RPMI7951 (cell line): Measurements from ENCODE around the gene LIN28B. TPM values are rescaled to one million over a fixed set of nuclear protein-coding genes. Genes with fewer than 3 reads are reported as not detected.
A peak's percentile ranks its signal among the peaks of the same experiment; 100 is the strongest.
"Not testable (repeated sequence)": the region's sequence is repeated elsewhere in the genome, so short reads cannot be mapped to it uniquely, and the experiment has no call there.

ENCODE experiments used
- DNase-seq: peaks from one replicate; pipeline ENCODE4 v3.0.0-alpha.2; 2012; ENCODE audit warnings: low read depth
- total RNA-seq: library from RNA; depleted of rRNA; stranded (reverse); fragments of >200 nt; shearing (Covaris generic); gene quantifications from 2 replicates; pipeline ENCODE4 v1.2.3, GENCODE V29; 2014; rRNA removed

LIN28B gene, protein sequence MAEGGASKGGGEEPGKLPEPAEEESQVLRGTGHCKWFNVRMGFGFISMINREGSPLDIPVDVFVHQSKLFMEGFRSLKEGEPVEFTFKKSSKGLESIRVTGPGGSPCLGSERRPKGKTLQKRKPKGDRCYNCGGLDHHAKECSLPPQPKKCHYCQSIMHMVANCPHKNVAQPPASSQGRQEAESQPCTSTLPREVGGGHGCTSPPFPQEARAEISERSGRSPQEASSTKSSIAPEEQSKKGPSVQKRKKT
- total RNA-seq, result 0.24 and 0.29 TPM in 2 replicates

DNA sequence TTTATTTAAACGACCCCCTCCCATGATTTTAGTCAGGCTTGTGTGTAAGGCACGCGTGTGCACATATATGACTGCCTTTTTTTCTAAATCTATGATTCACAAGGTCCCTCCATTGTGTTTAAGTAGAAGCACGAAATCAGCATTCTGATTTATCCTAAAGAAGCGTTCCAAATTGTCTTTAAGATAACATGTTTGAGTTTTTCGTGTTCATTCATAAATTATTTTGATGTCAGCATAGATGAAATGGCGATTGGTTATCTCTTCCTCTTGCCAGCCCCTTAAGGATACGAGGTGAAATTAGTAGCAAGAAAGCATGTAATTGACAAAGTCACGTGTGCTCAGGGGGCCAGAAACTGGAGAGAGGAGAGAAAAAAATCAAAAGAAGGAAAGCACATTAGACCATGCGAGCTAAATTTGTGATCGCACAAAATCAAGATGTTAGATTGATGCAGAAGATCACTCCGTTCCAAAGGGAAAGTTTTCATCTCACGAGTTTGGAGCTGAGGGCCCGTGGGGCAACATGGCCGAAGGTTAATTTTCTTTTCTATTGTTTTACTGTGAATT is at the start of gene LIN28B:
LIN28B (plus strand) TSS at position 377 of the 564 bp plus-strand sequence; CDS start at position 521, 144 bp downstream.
- DNase-seq, result no peak

DNA sequence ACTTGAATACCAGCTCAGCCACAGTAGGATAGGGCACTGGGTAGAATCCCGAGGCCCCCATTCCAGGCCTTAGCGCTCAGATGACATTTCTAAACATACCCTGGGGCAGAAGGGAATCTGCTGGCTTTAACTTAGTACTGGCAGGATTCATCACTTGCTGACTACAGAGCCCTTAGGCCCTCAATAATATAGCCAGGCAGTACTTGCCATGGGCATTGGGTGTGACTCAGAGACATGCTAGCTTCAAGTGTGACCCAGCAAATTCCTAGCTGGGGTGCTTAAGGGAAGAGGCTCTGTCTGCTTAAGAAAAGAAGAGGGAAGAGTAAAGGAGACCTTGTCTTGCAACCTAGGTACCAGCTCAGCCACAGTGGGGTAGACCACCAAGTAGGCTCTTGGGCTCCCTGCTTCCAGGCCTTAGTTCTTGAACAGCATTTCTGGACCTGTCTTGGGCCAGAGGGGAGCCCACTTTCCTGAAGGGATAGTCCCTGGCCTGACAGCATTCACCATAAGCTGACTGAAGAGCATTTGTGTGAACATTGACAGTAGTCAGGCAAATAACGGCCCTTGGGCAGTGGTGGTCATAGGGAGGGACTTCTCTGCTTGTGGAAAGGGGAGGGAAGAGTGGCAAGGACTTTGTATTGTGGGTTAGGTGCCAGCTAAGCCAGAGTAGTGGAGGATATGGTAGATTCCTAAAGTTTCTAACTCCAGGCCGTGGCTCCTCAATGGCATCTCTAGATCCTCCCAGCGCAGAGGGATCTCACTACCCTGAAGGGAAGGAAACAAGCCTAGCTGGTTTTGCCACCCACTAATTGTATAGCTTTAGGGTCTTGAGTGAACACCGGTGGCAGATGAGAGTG is 48.6 kb upstream of the LIN28B start:
- peak; percentile 29 for DNase-seq

DNA sequence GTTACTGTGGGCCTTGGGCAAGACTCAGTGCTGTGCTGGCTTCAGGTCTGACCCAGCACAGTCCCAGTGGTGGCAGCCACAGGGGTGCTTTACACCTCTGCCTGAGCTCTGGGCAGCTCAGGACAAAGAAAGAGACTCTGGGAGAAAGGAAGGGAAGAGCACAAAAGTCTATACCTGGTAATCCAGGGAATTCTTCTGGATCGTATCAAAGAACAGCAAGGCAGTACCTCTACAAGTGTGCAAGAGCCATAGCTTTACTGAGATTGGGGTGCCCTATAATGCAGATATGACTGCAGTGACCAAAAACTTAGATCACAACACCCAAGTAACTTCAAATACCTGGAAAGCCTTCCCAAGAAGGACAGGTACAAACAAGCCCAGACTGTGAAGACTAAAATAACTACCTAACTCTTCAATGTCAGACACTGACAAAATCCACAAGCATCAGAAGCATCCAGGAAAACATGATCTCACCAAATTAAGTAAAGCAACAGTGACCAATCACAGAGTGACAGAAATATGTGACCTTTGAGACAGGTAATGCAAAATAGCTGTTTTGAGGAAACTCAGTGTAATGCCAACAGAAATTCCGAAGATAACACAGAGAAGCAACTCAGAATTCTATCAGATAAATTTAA is 47.9 kb upstream of the LIN28B start:
- no peak for DNase-seq

DNA sequence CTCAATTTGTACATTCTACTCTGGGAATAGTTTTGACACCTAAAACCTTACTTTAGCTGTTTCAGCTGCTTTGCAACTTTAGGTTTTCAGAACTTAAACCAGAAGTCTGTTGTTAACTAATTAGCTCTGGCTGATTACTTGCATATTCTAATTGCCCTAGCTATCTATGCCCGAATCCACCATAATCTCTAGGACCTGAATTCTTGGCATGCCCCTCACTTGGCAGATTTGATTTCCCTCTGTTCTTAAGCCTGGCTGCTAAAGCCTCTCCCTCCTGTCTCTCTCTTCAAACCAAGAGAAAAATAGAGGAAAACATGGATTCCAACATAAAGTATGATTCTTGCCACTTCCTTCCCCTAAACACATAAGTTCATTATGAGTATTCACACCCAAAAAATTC is 35.0 kb upstream of the LIN28B start:
- no peak for DNase-seq

DNA sequence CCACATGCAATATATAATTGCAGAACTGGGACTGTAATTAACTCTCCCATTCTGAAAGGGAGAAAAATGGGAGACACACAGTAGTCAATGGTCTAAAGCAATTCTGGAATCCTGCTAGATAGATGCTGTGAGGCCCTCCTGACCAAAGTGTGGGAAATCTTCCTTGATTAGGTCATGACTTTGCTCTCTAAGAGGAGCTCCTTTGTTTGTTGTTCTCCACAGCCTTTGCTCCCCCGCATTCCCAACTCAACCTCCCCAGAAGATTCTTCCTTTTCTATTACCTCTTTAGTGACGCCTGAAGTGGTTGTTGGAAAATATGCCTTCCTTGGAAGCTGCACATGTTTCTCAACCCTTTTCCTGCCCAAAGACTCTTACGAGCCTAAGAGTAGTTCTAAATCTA is 28.8 kb upstream of the LIN28B start:
- peak; percentile 3 for DNase-seq

DNA sequence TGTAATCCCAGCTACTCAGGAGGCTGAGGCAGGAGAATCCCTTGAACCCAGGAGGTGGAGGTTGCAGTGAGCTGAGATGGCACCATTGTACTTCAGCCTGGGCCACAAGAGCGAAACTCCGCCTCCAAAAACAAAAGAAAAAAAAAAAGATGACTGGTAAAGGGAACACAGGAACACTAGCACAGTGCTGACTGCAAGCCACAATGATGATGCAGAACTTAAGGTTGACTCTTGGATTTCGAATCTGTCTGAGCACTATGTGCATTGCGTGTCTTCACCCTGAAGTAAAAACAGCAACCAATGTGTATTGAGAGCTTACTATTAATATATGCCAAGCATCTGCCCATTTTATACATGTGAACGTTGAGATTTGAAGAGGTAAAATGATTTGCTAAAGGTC is 27.6 kb upstream of the LIN28B start:
- DNase-seq, result no peak

DNA sequence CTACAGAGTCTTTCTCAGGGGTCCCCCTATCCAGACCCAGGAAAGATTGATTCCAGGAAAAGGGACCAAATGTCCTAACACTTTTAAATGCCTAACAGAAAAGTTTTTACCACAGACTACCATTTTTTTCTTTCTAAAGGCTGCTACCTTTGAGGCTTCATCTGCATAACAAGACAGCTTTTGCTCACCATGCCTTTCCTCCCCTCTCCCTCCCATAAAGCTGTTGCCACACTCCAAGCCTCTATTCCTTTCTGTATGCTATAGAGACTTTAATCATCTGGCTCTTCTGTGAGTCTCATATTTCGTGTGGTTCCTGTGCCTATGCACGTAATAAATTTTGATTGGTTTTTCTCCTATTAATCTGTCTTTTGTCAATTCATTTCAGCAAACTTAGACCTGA is 26.0 kb upstream of the LIN28B start:
- no peak for DNase-seq

DNA sequence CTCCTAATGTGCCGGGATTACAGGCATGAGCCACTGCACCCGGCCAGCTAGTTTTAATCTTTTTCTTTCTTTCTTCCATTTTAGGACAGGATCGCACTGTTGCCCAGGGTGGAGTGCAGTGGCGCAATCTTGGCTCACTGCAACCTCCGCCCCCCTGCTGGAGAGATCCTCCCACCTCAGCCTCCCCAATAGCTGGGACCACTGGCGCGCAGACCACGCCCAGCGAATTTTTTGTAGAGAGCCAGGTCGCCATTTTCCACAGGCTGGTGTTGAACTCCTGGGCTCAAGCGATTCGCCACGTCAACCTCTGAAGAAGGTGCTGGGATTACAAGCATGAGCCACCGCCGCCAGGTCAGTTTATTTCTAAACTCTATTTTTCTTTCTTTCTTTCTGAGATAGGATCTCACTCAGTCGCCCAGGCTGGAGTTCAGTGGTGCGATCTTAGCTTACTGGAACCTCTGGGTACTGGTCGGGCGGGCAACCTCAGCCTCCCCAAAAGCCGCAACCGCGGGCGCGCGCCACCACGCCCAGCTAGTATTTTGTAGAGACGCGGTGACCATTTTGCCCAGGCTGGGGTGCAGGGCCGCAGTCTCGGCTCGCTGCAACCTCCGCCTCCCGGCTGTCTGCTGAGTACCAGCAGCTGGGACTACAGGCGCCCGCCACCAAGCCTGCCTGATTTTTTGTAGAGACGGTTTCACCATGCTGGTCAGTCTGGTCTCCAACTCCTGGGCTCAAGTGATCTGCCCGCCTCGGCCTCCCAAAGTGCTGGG is 20.0 kb upstream of the LIN28B start:
- DNase-seq, result no peak

DNA sequence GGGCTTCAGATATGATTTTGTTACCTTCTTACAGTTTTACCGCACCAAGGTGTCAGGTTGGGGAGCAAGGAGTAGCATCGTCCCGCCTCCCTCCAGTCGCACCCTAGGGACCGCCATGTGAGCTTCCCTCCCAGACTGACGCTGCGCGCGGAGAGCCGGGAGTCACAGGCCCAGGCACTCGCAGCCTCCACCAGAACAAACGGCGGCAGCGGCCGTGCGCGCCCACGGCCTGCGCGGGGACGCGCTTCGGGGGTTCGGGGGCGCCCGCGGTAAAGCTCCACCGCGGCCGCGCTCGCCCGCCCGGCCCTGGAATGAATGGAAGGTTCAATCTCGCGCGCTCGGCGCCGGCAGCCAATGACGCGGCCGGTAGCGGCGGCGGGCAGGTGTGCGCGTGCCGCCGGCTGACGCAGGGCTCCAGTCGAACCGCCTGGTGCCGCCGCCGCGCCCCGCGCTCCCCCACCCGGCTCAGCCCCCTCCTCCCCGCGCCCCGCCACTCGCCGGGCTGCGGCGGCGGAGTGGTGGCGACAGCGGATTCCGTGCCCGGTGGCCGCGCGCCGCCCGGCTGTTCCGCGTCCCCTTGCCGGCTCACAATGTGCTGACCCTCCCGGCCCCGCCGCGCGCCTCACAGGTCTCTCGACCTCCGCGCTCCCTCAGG is 16.5 kb upstream of the LIN28B start:
- no peak for DNase-seq

DNA sequence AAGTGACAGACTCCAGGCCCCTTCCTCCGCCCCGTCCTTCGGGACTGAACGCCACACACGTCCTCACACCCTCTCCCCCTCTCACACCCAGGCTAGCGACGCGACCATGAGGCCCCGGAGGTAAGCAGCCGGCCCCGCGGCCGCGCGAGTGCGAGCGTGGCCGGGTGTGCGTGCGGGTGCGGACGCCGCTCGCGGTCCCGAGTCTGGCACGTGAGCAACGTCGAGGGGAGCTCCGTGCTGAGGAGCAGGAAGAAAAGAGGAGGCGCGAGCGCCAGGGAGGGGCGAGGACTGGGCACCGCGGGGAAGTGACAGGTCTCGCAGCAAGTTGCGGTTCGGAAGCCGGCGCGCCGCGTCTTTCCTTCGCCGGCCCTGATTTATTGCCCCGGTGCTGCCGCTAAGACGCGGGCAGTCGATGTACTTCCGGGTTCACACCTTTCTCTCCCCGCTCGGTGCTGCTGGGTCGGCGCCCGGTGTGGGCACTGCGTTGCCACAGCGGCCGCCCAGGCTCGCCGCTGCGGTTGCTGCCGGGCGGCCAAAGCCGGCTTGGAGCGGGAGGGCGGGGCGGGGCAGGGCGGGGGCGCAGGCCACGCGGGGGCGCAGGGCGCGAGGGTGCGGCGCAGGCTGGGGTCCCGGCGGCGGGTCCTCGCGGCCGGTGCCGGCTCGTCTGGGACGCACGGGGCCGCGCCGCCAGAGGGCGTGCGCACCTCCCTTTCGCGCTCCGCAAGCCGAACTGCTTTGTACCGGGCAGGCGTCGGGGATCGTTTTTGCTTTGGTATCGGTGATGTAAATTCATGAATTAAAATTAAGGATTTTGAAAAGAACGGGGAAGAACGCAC is 15.8 kb upstream of the LIN28B start:
- peak; percentile 27 for DNase-seq

DNA sequence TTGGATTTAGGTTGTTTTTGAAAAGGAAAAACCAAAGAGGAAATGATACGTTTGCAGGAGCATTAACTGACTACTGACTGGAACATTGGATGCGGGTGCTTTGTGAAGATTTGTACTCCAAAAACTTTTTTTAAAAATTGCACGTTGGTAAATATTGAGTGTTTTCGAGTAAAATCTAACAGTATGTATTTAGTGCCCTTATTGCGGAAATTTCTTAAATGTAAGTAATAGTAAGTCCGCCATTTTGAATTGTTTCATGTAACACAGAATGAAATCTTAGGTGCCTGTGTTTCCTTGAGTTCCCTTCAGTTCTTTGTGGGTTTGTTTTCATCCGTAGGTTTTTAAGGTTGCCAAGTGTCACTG is 15.2 kb upstream of the LIN28B start:
- DNase-seq, result no peak

DNA sequence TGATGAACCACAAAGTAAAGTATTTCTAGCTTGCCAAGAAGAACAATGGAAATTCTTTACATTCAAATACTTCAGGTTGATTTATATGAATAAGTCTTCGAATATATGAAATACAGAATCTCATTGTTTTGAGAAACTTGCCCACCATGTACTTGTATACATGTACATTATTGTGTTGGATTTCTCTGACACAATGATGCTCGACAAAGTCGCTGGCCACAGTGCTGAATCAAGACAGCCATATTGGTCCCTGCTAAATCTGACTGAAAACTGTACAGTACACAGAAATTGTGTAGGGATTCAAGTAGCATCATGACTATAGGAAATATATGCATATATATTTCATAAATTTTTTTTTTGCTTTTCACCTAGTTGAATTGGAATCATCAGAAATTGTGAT is 13.1 kb upstream of the LIN28B start:
- DNase-seq, result peak; percentile 21

DNA sequence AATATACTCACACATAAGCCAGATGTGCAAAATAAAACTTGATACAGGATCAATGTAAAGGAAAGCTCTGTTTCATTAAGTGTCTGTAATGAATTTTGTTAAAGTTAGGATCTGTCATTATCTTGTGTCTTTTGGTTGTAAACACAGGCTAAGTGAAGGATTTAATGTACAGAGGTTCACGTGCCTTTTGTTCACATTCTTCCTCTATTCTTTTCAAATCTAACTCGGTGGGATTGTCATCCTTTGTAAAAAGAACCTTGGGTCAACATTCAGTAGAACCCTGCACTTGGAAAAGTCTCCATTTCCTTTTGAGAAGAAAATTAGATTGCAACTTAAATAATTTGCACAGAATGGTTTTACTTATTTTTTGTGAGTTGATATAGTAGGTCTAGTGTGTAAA is 7.7 kb upstream of the LIN28B start:
- no peak for DNase-seq

DNA sequence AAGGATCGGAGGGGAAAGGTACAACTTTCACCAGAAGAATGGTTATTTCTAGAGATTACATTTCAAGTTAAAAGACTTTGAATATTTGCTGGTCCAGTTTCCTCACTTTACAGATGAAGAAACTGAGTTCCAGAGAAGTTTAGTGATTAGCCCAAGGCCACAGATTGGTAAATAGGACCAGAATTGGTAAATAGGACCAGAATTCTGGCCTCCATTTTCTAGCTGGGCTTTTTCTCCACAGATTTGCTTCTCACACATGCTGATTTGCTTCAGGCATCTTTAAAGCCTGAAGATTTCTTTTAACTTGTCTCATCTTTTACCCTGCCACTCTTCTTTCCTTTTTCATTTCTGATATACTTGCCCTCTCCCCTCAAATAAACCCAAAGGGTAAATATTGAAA is 5.2 kb upstream of the LIN28B start:
- no peak for DNase-seq

DNA sequence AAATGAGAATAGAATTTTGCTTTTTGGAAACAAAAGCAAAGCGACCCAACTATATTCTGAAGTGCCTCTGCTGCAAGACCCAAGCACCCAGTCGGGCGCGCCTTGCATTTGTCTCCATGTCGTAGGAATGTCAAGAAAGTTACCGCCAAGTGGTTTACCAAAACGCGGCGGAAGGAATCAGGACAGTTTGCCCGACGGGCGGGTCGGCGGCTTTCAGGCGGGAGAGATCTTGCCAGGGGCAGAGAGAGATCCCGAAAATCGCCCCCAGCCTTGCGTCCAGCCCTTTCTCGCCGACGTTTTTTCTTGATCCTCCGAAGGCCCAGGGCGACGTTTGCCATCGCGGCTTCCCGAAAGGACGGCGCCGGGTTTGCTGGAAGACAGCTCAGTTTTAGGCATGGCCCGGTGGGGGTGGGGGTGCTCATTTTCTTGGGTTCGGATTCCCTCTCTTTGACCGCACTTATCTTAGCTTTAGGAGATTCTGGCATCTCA is 4.0 kb upstream of the LIN28B start:
- no peak for DNase-seq

DNA sequence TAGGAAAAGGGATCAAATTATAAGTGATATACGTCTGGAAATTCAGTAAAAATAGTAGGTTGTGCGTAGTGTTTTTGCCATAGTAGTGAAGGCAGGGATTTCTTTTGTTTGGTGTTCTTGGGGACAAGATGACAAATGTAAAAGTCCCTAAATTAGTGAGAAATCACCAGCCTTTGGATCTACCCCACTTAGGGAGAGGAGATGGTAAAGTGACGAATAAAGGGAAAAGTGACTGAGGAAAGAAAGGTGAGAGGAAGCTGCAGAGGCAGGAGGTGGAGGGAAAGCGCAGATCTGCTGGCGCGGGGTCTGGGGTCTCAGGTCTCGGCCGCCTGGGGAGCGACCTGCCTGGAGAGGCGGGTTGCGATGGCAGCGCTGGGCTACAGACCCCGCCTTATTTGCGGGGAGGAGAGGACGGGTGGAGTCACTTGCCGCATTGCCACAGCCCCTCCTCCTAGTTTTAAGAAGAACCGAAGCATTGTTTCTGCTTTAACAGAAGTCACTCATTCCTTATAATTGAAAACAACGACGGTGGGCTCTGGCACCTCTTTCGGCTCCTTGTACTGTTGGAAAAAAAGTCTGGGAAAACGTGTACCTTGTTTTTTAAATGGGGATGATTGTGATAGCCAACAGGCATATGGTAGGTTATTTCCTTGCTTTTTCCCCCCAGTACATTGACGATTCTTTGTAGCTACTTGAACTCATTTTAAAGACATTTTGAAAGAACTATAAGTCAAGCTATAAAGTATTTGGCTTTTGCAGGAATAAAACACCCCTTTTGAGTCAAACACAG is 3.3 kb upstream of the LIN28B start:
- not testable (repeated sequence) for DNase-seq

DNA sequence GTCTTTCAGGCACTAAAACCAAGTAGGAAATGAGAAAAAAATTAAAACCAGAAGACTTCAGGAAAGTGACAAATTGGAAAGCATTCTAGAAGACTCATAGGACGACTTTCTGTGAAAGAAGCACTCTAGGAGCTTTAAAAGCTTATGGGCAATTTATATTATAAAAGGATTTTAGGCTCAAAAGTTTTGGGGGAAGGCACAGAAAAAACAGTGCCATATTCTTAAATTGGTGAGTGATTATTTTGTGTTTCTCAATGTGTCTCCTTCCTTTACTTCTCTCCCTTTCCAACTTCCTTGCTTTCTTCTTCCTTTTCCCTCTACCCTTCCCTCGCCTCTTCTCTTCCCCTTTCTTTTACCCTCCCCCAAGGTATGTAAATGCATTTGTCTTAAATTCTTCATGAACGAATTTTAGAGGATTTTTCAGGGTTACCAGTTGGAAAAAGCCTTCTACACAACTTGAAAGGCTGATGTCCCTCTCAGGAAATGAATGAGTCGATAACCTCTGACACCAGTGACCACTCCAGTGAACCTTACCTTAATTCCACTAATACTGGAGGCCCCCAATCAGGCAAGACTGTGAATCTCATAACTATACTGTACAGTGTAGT is 2.6 kb upstream of the LIN28B start:
- DNase-seq, result no peak

DNA sequence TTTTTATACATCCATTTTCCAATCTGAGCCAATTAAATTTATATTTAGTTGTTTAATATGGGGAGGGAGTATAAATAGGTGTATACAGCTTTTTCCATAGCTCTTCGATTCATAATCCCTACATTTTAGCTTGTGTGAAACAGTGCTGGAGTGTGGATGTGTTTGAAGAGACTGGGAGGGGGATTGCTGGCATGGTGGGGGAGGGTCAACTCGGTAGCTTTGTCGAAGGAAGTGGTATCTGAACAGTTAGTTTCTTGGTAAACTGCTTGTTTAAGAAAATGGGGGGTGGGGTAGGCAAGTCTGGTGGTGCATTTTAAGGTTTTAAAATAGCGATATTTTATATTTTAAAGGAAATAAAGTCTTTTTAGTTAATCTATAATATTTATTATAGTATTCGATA is 1.4 kb upstream of the LIN28B start:
- DNase-seq, result no peak
